Adrenal gland (tissue), 12 donors: ENCODE data around the gene CCL28. TPM values are rescaled to one million over a fixed set of nuclear protein-coding genes. Genes with fewer than 3 reads are reported as not detected.

Experiments used
- DNase-seq, 7 donors: peaks; one replicate each; pipeline ENCODE4 v3.0.0-alpha.2; 2019 to 2020
- H3K27ac ChIP-seq, 5 donors: fragments of 200-600 bp; sonication (generic) in 4 of 5; 1 replicate in 3 of 5; 2 replicates in 2 of 5; pipeline versions ENCODE4 v1.5.1 to v1.8.0; 2016 to 2020; ENCODE audit warnings: mild to moderate bottlenecking in 1 of 5
- H3K27me3 ChIP-seq: fragments of 200-600 bp; 2 replicates; pipeline ENCODE4 v1.8.0; 2021
- H3K36me3 ChIP-seq, 2 donors: fragments of 200-600 bp; replicated peaks in 1 of 2; 1 replicate in 1 of 2; 2 replicates in 1 of 2; pipeline versions ENCODE4 v1.5.1 to v1.8.0; 2018 to 2022
- H3K4me1 ChIP-seq, 2 donors: fragments of 200-600 bp; replicated peaks in 1 of 2; 1 replicate in 1 of 2; 2 replicates in 1 of 2; pipeline versions ENCODE4 v1.5.1 to v1.8.0; 2018 to 2021
- H3K4me3 ChIP-seq, 4 donors: fragments of 200-600 bp; sonication (generic) in 3 of 4; one replicate each; pipeline ENCODE4 v1.5.1; 2016 to 2018
- H3K9me3 ChIP-seq, 3 donors: fragments of 200-600 bp; sonication (generic) in 1 of 3; replicated peaks in 1 of 3; 1 replicate in 2 of 3; 2 replicates in 1 of 3; pipeline versions ENCODE4 v1.5.1 to v1.8.0; 2016 to 2021
- POLR2A ChIP-seq, 2 donors: fragments of 450-650 bp; IDR thresholded peaks; one replicate each; pipeline ENCODE4 v1.6.1; 2017; ENCODE audit warnings: antibody characterized with exemption in 2 of 2, mild to moderate bottlenecking in 2 of 2, moderate library complexity in 1 of 2
- WGBS, 4 donors: extraction: QIAGEN DNeasy Blood & Tissue Kit in 2 of 4; methylation state at CpG; one replicate each; pipeline versions ENCODE4 v1.1.5 to v1.1.7; 2013 to 2017; 5-methylcytosine and 5-hydroxymethylcytosine counted together
- intact Hi-C, 2 donors: fragments of 100-400 bp; cut with DNase I; formaldehyde crosslinking; loops; one replicate each; pipeline versions ENCODE4 v1.14.1 to v1.15.0; 2022 to 2023
- polyA plus RNA-seq, 3 donors: library from polyadenylated mRNA; stranded (reverse); fragments of 200-250 nt in 2 of 3; fragments of 350-450 nt in 1 of 3; fragmentation: Illumina TruSeq in 1 of 3; extraction: RNeasy Lipid Tissue Mini Kit (QIAGEN cat#74804) in 1 of 3; gene quantifications; one replicate each; pipeline ENCODE4 v1.2.3, GENCODE V29; 2013 to 2014
- total RNA-seq, 9 donors: library from RNA; depleted of rRNA in 4 of 9; stranded (reverse); fragments of >200 nt in 4 of 9; fragments of 120-200 nt in 1 of 9; fragmentation: NEBNext Ultra II Directional in 1 of 9; extraction: Animal tissue kit (Norgen Biotek cat#: 25700) in 1 of 9; gene quantifications; one replicate each; pipeline versions ENCODE4 v1.1.0 to v1.2.4, GENCODE V29; 2013 to 2023
- TF ChIP-seq, protein P1 (sequence below), 6 experiments: fragments of 450-650 bp in 4 of 6; fragments of 200-600 bp in 2 of 6; sonication (generic) in 1 of 6; IDR thresholded peaks; 1 replicate in 5 of 6; 2 replicates in 1 of 6; pipeline versions ENCODE4 v1.5.1 to v1.8.0; 2016 to 2021; ENCODE audit warnings: antibody characterized with exemption in 6 of 6, mild to moderate bottlenecking in 2 of 6, moderate library complexity in 1 of 6
- donor health status: healthy with polysubstance abuse.
- donor health status: Bipolar disorder and iron deficiency.
- donor health status: DM: yes; HTN: yes; CAD: no.
- donor health status: DM: no; HTN: no; CAD: no.
- donor health status: DM: no; HTN: no; CAD: no.
- donor health status: DM: yes; HTN: yes; CAD: no.

Gene CCL28
- total and polyA plus RNA-seq, 12 donors: 0.12 to 2.4 (median 1.00) TPM

DNA sequence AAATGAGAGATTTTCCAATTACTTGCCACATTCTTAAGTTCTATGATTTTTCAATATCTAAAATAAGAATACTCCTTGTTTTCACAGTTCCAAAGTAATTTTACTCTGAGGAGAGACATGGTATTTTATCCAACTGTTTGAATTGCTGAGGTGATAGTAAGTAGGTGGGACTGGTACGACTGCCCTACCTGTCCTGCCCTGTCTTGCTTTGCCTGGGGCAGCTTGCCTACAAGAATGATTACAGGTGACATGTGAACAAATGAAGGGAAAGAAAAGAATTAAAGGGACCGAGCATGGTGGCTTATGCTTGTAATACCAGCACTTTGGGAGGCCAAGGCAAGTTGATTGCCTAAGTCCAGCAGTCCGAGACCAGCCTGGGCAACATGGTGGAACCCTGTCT, 57.4 kb downstream of the CCL28 start:
- H3K4me1 ChIP-seq: no peaks in the 10 kb centered on the region
- H3K27ac ChIP-seq: no peak overlapping the region
- peaks cover 0 to 4% (median 0%) of the 10 kb centered on the region in 3 donors for H3K9me3 ChIP-seq
- TF ChIP-seq POLR2A (IDR thresholded peaks at IDR 0.05): no peak
- TF ChIP-seq, protein P1, sequence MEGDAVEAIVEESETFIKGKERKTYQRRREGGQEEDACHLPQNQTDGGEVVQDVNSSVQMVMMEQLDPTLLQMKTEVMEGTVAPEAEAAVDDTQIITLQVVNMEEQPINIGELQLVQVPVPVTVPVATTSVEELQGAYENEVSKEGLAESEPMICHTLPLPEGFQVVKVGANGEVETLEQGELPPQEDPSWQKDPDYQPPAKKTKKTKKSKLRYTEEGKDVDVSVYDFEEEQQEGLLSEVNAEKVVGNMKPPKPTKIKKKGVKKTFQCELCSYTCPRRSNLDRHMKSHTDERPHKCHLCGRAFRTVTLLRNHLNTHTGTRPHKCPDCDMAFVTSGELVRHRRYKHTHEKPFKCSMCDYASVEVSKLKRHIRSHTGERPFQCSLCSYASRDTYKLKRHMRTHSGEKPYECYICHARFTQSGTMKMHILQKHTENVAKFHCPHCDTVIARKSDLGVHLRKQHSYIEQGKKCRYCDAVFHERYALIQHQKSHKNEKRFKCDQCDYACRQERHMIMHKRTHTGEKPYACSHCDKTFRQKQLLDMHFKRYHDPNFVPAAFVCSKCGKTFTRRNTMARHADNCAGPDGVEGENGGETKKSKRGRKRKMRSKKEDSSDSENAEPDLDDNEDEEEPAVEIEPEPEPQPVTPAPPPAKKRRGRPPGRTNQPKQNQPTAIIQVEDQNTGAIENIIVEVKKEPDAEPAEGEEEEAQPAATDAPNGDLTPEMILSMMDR (IDR thresholded peaks at IDR 0.05): no peak
- intact Hi-C loops: no loop called here
- H3K4me3 ChIP-seq: no peak overlapping the region
- DNase-seq: no peak
- 80 to 89% (median 87%) methylated on average over 3 of the region's 3 CpGs for WGBS, 4 donors
- H3K36me3 ChIP-seq: no peaks in the 10 kb centered on the region
- no peaks in the 10 kb centered on the region for H3K27me3 ChIP-seq

DNA sequence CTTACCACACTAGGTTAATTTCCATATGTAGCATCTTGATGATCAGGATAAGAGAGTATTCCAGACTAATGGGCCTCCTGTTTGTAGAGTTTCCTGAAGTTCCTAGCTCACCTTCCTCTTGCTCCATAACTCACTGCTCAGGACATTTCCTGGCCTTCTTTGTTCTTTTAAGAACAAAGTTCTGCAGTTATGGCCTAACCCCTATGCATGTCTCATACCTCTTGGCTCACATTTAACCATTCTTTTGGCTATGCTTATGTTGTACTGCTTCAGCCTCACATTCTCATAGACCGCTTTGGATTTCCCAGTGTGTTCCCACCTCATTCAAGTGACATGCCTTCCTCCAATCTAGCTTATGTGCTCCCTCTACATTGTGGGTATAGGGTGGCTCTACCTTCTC, 58.5 kb downstream of the CCL28 start:
- Histone ChIP-seq H3K9me3 (no peaks in the 10 kb centered on the region), H3K27ac (no peak overlapping the region), H3K4me1 (no peaks in the 10 kb centered on the region), H3K4me3 (no peak overlapping the region), H3K36me3 (no peaks in the 10 kb centered on the region), H3K27me3 (no peaks in the 10 kb centered on the region)
- 89 to 90% (median 90%) methylated on average over 1 of the region's 1 CpG for WGBS, 4 donors
- no peak for DNase-seq
- intact Hi-C loops: no loop called here
- no peak for TF ChIP-seq POLR2A (IDR thresholded peaks at IDR 0.05)
- TF ChIP-seq, protein P1 (IDR thresholded peaks at IDR 0.05): no peak

DNA sequence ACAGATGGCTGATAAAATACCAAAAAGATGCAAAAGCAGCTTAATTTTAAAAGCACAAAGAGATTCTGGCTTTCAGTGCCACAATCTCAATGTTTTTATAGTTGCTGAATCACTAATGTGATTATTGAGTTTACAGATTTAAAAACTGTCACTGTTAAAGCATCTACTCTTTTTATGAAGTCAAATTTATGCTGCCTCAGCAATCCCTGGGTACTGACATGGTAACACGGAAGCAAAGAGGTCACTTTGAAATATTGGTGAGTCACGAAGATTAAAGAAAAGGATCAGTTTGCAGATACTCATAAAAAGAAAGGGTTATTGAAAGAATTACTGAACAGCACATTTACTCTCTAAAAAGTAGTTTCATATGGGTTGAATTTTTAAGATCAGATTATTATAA, 59.3 kb downstream of the CCL28 start:
- Histone ChIP-seq H3K36me3 (no peaks in the 10 kb centered on the region), H3K9me3 (no peaks in the 10 kb centered on the region), H3K4me1 (no peaks in the 10 kb centered on the region), H3K4me3 (no peak overlapping the region), H3K27me3 (no peaks in the 10 kb centered on the region), H3K27ac (no peak overlapping the region)
- no peak for TF ChIP-seq POLR2A (IDR thresholded peaks at IDR 0.05)
- TF ChIP-seq, protein P1 (IDR thresholded peaks at IDR 0.05): no peak
- WGBS, 4 donors: 33 to 45% (median 44%) methylated on average over 2 of the region's 2 CpGs
- intact Hi-C loops: no loop called here
- DNase-seq: no peak

GRCh38 chr5:43352131-43352530, 60.1 kb downstream of the CCL28 start:
- DNase-seq: no peak
- no peaks in the 10 kb centered on the region for H3K27me3 ChIP-seq
- H3K27ac ChIP-seq: no peak overlapping the region
- WGBS, 4 donors: 76 to 83% (median 80%) methylated on average over 3 of the region's 3 CpGs
- intact Hi-C loops: no loop called here
- H3K4me3 ChIP-seq: no peak overlapping the region
- TF ChIP-seq, protein P1 (IDR thresholded peaks at IDR 0.05): no peak
- no peak for TF ChIP-seq POLR2A (IDR thresholded peaks at IDR 0.05)
- no peaks in the 10 kb centered on the region for H3K9me3 ChIP-seq
- H3K4me1 ChIP-seq: no peaks in the 10 kb centered on the region
- no peaks in the 10 kb centered on the region for H3K36me3 ChIP-seq
